ENCODE data around the gene TMCO1.
"Not testable (repeated sequence)": the region's sequence is repeated elsewhere in the genome, so short reads cannot be mapped to it uniquely, and the experiment has no call there.

TMCO1 gene

GRCh38 chr1:165744913-165745312 is 23.8 kb downstream of the TMCO1 start:
- DNase-seq = not testable (repeated sequence)

- no peak for DNase-seq
Measured at GRCh38 chr1:165742194-165742593, 26.5 kb downstream of the TMCO1 start.

GRCh38 chr1:165738794-165739193 is 29.9 kb downstream of the TMCO1 start:
- no peak for DNase-seq

GRCh38 chr1:165737196-165737595 is 31.5 kb downstream of the TMCO1 start:
- DNase-seq = no peak

- DNase-seq = no peak
Measured at GRCh38 chr1:165734906-165735305, 33.8 kb downstream of the TMCO1 start.

GRCh38 chr1:165726841-165727240 is 41.8 kb downstream of the TMCO1 start:
- no peak for DNase-seq

- DNase-seq = no peak
Measured at GRCh38 chr1:165726169-165726568, 42.5 kb downstream of the TMCO1 start.

- DNase-seq = peak; percentile 7 to 46
Measured at GRCh38 chr1:165717918-165718515, 50.7 kb downstream of the TMCO1 start.

GRCh38 chr1:165716265-165717051 is 52.2 kb downstream of the TMCO1 start:
- DNase-seq = not testable (repeated sequence)

GRCh38 chr1:165712764-165713163 is 55.9 kb downstream of the TMCO1 start:
- DNase-seq = no peak

GRCh38 chr1:165707984-165708706 is 60.5 kb downstream of the TMCO1 start:
- DNase-seq = no peak

- no peak for DNase-seq
Measured at GRCh38 chr1:165703648-165704047, 65.0 kb downstream of the TMCO1 start.

- not testable (repeated sequence) for DNase-seq
Measured at GRCh38 chr1:165701922-165702321, 66.7 kb downstream of the TMCO1 start.

GRCh38 chr1:165699577-165699976 is 69.1 kb downstream of the TMCO1 start:
- DNase-seq = no peak

- DNase-seq = no peak
Measured at GRCh38 chr1:165698761-165699052, 70.0 kb downstream of the TMCO1 start.

GRCh38 chr1:165697881-165698760 is 70.5 kb downstream of the TMCO1 start, which contains the start of gene ALDH9A1:
Gene ALDH9A1 (minus strand): TSS chr1:165698562. CDS start chr1:165698558, 4 bp downstream.
- peak; percentile 42 to 79 for DNase-seq

- DNase-seq = no peak
Measured at GRCh38 chr1:165697491-165697880, 71.2 kb downstream of the TMCO1 start.

GRCh38 chr1:165696625-165697100 is 72.0 kb downstream of the TMCO1 start:
- DNase-seq = no peak

- no peak for DNase-seq
Measured at GRCh38 chr1:165695031-165695430, 73.6 kb downstream of the TMCO1 start.

- DNase-seq = no peak
Measured at GRCh38 chr1:165688046-165688445, 80.6 kb downstream of the TMCO1 start.

GRCh38 chr1:165686971-165687433 is 81.7 kb downstream of the TMCO1 start:
- no peak for DNase-seq

- no peak for DNase-seq
Measured at GRCh38 chr1:165686121-165686970, 82.3 kb downstream of the TMCO1 start.
